ENCODE results near the gene IPO13. TPM values are rescaled to one million over a fixed set of nuclear protein-coding genes. Genes with fewer than 3 reads are reported as not detected.

The IPO13 gene
- total RNA-seq, 1 experiment from 2014 or later, result 24.2 TPM

DNA sequence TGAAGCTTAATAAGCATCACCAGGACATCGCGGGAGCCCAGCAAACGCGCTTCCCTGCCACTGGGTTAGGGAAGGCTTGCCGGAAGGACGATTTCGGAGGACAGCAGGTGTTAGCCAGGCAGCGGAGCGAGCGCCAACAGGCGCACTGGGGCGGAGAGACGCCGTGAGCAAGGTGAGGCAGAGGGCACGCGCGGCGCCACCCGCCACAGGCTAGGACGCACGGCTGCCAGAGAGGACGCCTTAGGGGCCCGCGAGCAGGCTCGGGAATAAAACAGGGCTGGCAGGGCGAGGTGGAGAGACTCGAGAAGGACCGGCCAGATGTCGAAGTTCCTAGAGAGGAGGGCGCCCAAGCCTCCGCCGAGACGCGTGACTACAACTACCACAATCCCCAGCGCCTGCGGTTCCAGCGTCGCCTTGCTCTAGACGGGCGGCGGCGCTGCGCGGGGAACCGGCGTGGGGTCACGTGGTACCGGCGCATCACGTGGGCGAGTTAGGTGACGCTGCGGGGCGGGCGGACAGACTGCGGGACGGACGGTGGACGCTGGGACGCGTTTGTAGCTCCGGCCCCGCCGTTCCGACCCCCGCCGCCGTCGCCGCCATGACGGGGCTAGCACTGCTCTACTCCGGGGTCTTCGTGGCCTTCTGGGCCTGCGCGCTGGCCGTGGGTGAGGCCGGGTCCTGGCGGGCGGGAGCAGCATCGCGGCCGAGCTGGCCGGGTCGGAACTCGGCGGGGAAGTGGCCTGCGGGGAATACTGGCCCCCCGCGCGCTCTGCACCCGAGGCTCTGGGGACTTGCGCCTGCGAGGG lies 27.9 kb downstream of the IPO13 start, which contains the start of gene ATP6V0B:
Gene ATP6V0B (plus strand): TSS at position 518 of the 806 bp plus-strand sequence. CDS start 81 bp downstream, at position 599.
- intact Hi-C loops (cut with micrococcal nuclease; ENCODE audit: unreplicated experiment), result no loop called here
- DNase-seq, result peak; percentile 96
- TF ChIP-seq, protein P1, sequence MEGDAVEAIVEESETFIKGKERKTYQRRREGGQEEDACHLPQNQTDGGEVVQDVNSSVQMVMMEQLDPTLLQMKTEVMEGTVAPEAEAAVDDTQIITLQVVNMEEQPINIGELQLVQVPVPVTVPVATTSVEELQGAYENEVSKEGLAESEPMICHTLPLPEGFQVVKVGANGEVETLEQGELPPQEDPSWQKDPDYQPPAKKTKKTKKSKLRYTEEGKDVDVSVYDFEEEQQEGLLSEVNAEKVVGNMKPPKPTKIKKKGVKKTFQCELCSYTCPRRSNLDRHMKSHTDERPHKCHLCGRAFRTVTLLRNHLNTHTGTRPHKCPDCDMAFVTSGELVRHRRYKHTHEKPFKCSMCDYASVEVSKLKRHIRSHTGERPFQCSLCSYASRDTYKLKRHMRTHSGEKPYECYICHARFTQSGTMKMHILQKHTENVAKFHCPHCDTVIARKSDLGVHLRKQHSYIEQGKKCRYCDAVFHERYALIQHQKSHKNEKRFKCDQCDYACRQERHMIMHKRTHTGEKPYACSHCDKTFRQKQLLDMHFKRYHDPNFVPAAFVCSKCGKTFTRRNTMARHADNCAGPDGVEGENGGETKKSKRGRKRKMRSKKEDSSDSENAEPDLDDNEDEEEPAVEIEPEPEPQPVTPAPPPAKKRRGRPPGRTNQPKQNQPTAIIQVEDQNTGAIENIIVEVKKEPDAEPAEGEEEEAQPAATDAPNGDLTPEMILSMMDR (IDR thresholded peaks at IDR 0.05; ENCODE audit: unreplicated experiment), result no peak
- CTCF ChIA-PET, result interaction anchor here (0.6 to 1.1 kb wide), 3 partner anchors 74 to 257 kb away, joined by 3 to 6 read pairs (median 4); no protein-coding TSS in a partner anchor
- H3K9me3 Mint-ChIP-seq (ENCODE audit: low read depth, unreplicated experiment), result no peaks in the 10 kb centered on the region
- BruUV-seq (replicated peaks), result no TSS peak
- peaks cover 78% of the 10 kb centered on the region for H3K36me3 Mint-ChIP-seq (ENCODE audit: insufficient read depth, unreplicated experiment)
- peak within 1 kb of the TSS; percentile 94 for H3K27ac Mint-ChIP-seq (ENCODE audit: unreplicated experiment)
- no peaks in the 10 kb centered on the region for H3K27me3 Mint-ChIP-seq (ENCODE audit: unreplicated experiment)
- H3K4me3 Mint-ChIP-seq (ENCODE audit: low read depth, unreplicated experiment), result peak within 1 kb of the TSS; percentile 91
- H3K4me1 Mint-ChIP-seq (ENCODE audit: low read depth, unreplicated experiment), result peaks cover 53% of the 10 kb centered on the region

GRCh38 chr1:43975249-43975961 lies 28.7 kb downstream of the IPO13 start:
- Mint-ChIP-seq H3K27me3 (ENCODE audit: unreplicated experiment) (no peaks in the 10 kb centered on the region), H3K27ac (ENCODE audit: unreplicated experiment) (peak overlapping the region; percentile 94), H3K4me3 (ENCODE audit: low read depth, unreplicated experiment) (peak overlapping the region; percentile 91), H3K4me1 (ENCODE audit: low read depth, unreplicated experiment) (peaks cover 55% of the 10 kb centered on the region), H3K9me3 (ENCODE audit: low read depth, unreplicated experiment) (no peaks in the 10 kb centered on the region), H3K36me3 (ENCODE audit: insufficient read depth, unreplicated experiment) (peaks cover 78% of the 10 kb centered on the region)
- TF ChIP-seq, protein P1 (IDR thresholded peaks at IDR 0.05; ENCODE audit: unreplicated experiment), result no peak
- CTCF ChIA-PET, result interaction anchor here (0.8 to 1.1 kb wide), 2 partner anchors 73 to 212 kb away, joined by 3 to 4 read pairs; no protein-coding TSS in a partner anchor
- BruUV-seq (replicated peaks), result TSS peak; percentile 25
- intact Hi-C loops (cut with micrococcal nuclease; ENCODE audit: unreplicated experiment), result no loop called here
- peak; percentile 30 for DNase-seq

DNA sequence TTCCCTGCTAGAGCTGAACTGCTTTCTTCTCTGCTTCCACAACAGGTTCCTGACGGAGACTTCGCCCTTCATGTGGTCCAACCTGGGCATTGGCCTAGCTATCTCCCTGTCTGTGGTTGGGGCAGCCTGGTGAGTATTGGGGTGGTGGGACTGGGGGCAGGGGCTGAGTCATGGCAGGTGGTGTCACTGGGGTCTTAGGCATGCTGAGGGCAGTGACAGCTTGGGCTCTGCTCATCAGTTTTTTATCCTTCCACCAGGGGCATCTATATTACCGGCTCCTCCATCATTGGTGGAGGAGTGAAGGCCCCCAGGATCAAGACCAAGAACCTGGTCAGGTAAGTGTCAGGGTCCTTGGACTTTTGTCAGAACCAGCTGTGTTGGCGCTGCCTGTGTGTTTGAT lies 29.3 kb downstream of the IPO13 start:
- TF ChIP-seq, protein P1 (IDR thresholded peaks at IDR 0.05; ENCODE audit: unreplicated experiment), result no peak
- Mint-ChIP-seq H3K27ac (ENCODE audit: unreplicated experiment) (peak overlapping the region; percentile 94), H3K36me3 (ENCODE audit: insufficient read depth, unreplicated experiment) (peaks cover 75% of the 10 kb centered on the region), H3K9me3 (ENCODE audit: low read depth, unreplicated experiment) (no peaks in the 10 kb centered on the region), H3K4me1 (ENCODE audit: low read depth, unreplicated experiment) (peaks cover 55% of the 10 kb centered on the region), H3K27me3 (ENCODE audit: unreplicated experiment) (no peaks in the 10 kb centered on the region), H3K4me3 (ENCODE audit: low read depth, unreplicated experiment) (peak overlapping the region; percentile 91)
- no TSS peak for BruUV-seq (replicated peaks)
- intact Hi-C loops (cut with micrococcal nuclease; ENCODE audit: unreplicated experiment), result no loop called here
- CTCF ChIA-PET, result no interaction called here
- DNase-seq, result no peak

DNA sequence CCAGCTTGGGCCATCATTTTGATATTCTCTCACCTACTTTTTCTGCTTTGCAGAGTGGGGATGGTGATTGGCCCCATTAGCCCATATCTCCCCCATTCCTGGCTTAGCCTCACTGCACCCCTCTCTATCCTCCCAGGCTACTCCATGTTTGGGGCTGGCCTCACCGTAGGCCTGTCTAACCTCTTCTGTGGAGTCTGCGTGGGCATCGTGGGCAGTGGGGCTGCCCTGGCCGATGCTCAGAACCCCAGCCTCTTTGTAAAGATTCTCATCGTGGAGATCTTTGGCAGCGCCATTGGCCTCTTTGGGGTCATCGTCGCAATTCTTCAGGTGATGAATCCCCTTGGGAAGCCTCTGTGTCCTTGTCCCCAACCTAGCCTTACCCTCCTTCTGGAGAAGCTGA lies 30.1 kb downstream of the IPO13 start:
- H3K4me1 Mint-ChIP-seq (ENCODE audit: low read depth, unreplicated experiment), result peaks cover 55% of the 10 kb centered on the region
- CTCF ChIA-PET, result interaction anchor here (0.6 kb wide), 1 partner anchor 17 kb away, joined by 4 read pairs; no protein-coding TSS in a partner anchor
- peak overlapping the region; percentile 71 for H3K4me3 Mint-ChIP-seq (ENCODE audit: low read depth, unreplicated experiment)
- peak overlapping the region; percentile 2 for H3K27ac Mint-ChIP-seq (ENCODE audit: unreplicated experiment)
- H3K36me3 Mint-ChIP-seq (ENCODE audit: insufficient read depth, unreplicated experiment), result peaks cover 73% of the 10 kb centered on the region
- no peak for DNase-seq
- H3K9me3 Mint-ChIP-seq (ENCODE audit: low read depth, unreplicated experiment), result no peaks in the 10 kb centered on the region
- H3K27me3 Mint-ChIP-seq (ENCODE audit: unreplicated experiment), result no peaks in the 10 kb centered on the region
- BruUV-seq (replicated peaks), result no TSS peak
- TF ChIP-seq, protein P1 (IDR thresholded peaks at IDR 0.05; ENCODE audit: unreplicated experiment), result no peak
- intact Hi-C loops (cut with micrococcal nuclease; ENCODE audit: unreplicated experiment), result no loop called here
